Measurements from ENCODE around the gene NAA11.
"Not testable (repeated sequence)": the region's sequence is repeated elsewhere in the genome, so short reads cannot be mapped to it uniquely, and the experiment has no call there.

NAA11 gene

GRCh38 chr4:79317711-79318110 is 8.2 kb downstream of the NAA11 start:
- in situ Hi-C loops (cut with MboI; ENCODE audit: low pct_unique_long_range_greater_than_20kb, low sequenced_read_pairs): no loop called here
- DNase-seq: no peak

DNA sequence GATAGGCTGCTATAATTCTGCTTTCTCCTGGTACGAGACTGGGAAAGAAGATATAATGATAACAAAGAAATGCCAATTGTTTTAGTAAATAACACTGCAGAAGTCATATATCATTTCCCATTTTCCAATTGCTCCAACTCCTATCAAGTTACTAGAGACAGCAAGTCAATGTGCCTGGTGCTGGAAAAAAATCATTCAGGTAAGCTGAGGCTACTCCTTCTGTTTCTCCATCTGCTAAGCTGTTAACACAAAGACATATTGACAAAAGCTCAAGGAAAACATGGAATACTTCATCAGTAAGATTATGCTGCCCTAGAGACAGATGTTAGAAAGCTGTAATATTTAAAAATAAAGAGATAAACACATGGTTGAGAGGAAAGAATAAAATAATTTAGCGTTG is 10.0 kb downstream of the NAA11 start:
- in situ Hi-C loops (cut with MboI; ENCODE audit: low pct_unique_long_range_greater_than_20kb, low sequenced_read_pairs): no loop called here

GRCh38 chr4:79311279-79311678 is 14.6 kb downstream of the NAA11 start:
- in situ Hi-C loops (cut with MboI; ENCODE audit: low pct_unique_long_range_greater_than_20kb, low sequenced_read_pairs): no loop called here
- no peak for DNase-seq

More for the DNA sequence above, 10.0 kb downstream of the NAA11 start:
- no peak for DNase-seq

DNA sequence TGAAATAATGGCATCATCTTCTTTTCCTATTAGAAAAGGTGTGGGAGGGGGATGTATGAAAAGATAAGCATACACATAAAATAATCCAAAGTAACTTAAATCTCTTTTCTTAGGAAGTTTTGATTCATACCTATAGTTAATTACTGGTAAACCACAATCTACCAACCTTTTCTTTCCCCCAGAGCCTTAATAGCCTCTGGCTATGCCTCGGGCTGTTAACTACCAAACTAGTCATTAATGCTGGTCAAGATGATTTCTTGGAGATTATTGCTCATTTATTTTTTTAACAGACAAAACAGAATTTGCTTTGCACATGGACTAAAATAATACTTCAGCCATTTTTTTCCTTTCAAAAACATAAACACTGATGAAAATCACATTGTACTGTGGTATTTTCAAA is 16.9 kb downstream of the NAA11 start:
- DNase-seq: no peak
- in situ Hi-C loops (cut with MboI; ENCODE audit: low pct_unique_long_range_greater_than_20kb, low sequenced_read_pairs): no loop called here

- DNase-seq: no peak
- in situ Hi-C loops (cut with MboI; ENCODE audit: low pct_unique_long_range_greater_than_20kb, low sequenced_read_pairs): no loop called here
Measured at GRCh38 chr4:79308137-79308536, 17.7 kb downstream of the NAA11 start.

GRCh38 chr4:79306795-79307194 is 19.1 kb downstream of the NAA11 start:
- in situ Hi-C loops (cut with MboI; ENCODE audit: low pct_unique_long_range_greater_than_20kb, low sequenced_read_pairs): no loop called here

GRCh38 chr4:79300280-79300679 is 25.6 kb downstream of the NAA11 start:
- in situ Hi-C loops (cut with MboI; ENCODE audit: low pct_unique_long_range_greater_than_20kb, low sequenced_read_pairs): no loop called here
- no peak for DNase-seq

More at GRCh38 chr4:79306795-79307194, 19.1 kb downstream of the NAA11 start:
- no peak for DNase-seq

GRCh38 chr4:79298484-79298883 is 27.4 kb downstream of the NAA11 start:
- DNase-seq: no peak
- in situ Hi-C loops (cut with MboI; ENCODE audit: low pct_unique_long_range_greater_than_20kb, low sequenced_read_pairs): no loop called here

- in situ Hi-C loops (cut with MboI; ENCODE audit: low pct_unique_long_range_greater_than_20kb, low sequenced_read_pairs): no loop called here
- DNase-seq: no peak
Measured at GRCh38 chr4:79298027-79298426, 27.8 kb downstream of the NAA11 start.

DNA sequence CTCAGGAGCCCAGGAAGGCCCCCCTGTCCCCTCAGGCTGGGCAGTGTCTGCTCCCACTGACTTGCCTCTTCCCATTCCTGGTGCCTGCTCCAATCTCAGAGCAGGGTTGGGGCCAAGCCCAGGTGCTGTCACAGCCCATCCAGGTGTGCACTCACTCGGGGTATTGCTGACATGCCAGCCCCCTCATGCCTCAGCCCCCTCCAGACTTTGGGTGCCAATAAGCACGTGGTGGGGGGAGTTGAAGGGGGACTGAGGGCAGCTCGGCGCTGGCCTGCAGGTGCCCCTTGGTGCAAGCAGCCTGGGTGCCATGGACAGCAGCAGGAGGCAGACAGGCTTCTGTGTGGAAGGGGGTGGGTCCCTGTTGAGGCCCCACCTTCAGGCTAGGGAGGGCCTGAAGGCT is 28.4 kb downstream of the NAA11 start:
- in situ Hi-C loops (cut with MboI; ENCODE audit: low pct_unique_long_range_greater_than_20kb, low sequenced_read_pairs): no loop called here
- DNase-seq: no peak

GRCh38 chr4:79296768-79297428 is 29.0 kb downstream of the NAA11 start:
- no peak for DNase-seq
- in situ Hi-C loops (cut with MboI; ENCODE audit: low pct_unique_long_range_greater_than_20kb, low sequenced_read_pairs): no loop called here

- no peak for DNase-seq
- in situ Hi-C loops (cut with MboI; ENCODE audit: low pct_unique_long_range_greater_than_20kb, low sequenced_read_pairs): no loop called here
Measured at GRCh38 chr4:79295086-79295485, 30.8 kb downstream of the NAA11 start.

DNA sequence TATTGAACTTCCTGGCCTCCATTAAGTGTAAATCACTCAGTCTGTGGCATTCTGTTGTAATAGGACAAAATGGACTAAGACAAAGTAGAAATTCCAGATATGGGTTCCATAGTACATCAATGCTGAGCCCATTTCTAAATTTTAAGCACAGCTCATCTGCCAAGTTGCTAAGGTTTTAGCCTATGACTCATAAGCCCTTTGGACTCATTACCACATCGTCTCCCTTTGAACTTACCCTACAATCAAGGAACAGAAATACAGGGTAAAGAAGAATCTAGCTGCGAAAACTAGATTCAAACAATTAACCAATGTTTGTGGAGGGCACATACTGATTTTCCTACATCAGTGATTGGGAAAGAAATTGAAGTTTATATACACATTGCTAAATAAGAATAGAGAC is 31.8 kb downstream of the NAA11 start:
- no peak for DNase-seq
- in situ Hi-C loops (cut with MboI; ENCODE audit: low pct_unique_long_range_greater_than_20kb, low sequenced_read_pairs): no loop called here

DNA sequence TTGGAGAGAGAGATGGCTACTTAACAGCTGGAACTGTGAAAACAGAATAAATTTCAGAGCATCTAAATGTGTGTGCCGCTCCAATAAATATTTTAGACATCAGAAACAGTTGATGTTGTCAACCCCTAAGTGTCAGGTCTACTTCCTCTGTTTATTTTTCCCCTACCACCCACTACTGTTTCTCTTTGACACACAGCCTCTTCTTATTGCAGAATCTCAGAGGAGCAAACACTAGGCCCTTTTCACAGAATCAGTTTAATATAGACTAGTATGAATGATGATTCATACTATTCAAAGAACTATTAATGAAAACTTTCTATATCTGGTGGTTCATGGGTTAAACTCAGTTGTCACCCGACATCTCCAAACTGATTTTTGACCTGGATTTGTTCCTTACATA is 33.9 kb downstream of the NAA11 start:
- no peak for DNase-seq
- in situ Hi-C loops (cut with MboI; ENCODE audit: low pct_unique_long_range_greater_than_20kb, low sequenced_read_pairs): no loop called here

DNA sequence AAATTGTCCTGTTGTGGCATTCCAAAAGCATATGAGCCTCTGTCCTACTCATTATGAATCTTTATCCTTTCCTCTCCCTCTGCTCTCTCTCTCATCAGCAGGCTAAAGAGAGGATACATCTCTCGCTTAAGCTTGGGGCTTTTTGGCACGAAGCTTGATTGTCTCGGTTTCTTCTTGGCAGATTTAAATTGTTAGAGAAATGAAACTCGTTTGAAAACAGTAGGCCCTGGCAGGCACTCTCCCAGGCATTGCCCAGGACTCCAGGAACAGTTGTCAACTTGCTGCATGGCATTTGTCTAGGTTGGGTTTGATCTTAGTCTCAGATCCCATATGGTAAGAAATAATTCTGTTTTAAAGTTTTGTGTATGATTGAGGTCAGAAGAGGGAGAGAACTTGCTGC is 35.5 kb downstream of the NAA11 start:
- in situ Hi-C loops (cut with MboI; ENCODE audit: low pct_unique_long_range_greater_than_20kb, low sequenced_read_pairs): no loop called here
- DNase-seq: no peak

GRCh38 chr4:79288185-79288584 is 37.7 kb downstream of the NAA11 start:
- DNase-seq: no peak

GRCh38 chr4:79287718-79288117 is 38.1 kb downstream of the NAA11 start:
- in situ Hi-C loops (cut with MboI; ENCODE audit: low pct_unique_long_range_greater_than_20kb, low sequenced_read_pairs): no loop called here
- no peak for DNase-seq

More at GRCh38 chr4:79288185-79288584, 37.7 kb downstream of the NAA11 start:
- in situ Hi-C loops (cut with MboI; ENCODE audit: low pct_unique_long_range_greater_than_20kb, low sequenced_read_pairs): no loop called here

- in situ Hi-C loops (cut with MboI; ENCODE audit: low pct_unique_long_range_greater_than_20kb, low sequenced_read_pairs): no loop called here
- DNase-seq: no peak
Measured at GRCh38 chr4:79287076-79287475, 38.8 kb downstream of the NAA11 start.

- in situ Hi-C loops (cut with MboI; ENCODE audit: low pct_unique_long_range_greater_than_20kb, low sequenced_read_pairs): no loop called here
- DNase-seq: no peak
Measured at GRCh38 chr4:79281566-79282359, 44.1 kb downstream of the NAA11 start.

GRCh38 chr4:79277467-79277866 is 48.4 kb downstream of the NAA11 start:
- in situ Hi-C loops (cut with MboI; ENCODE audit: low pct_unique_long_range_greater_than_20kb, low sequenced_read_pairs): not testable (repeated sequence)

GRCh38 chr4:79273915-79274314 is 51.9 kb downstream of the NAA11 start:
- in situ Hi-C loops (cut with MboI; ENCODE audit: low pct_unique_long_range_greater_than_20kb, low sequenced_read_pairs): no loop called here

More at GRCh38 chr4:79277467-79277866, 48.4 kb downstream of the NAA11 start:
- DNase-seq: not testable (repeated sequence)

More at GRCh38 chr4:79273915-79274314, 51.9 kb downstream of the NAA11 start:
- DNase-seq: no peak
